Type B pancreatic cell (in vitro differentiated cells): ENCODE results near the gene CDK17. TPM values are rescaled to one million over a fixed set of nuclear protein-coding genes. Genes with fewer than 3 reads are reported as not detected.

ENCODE experiments used
- DNase-seq: peaks from one replicate; pipeline ENCODE4 v3.0.0; 2021; ENCODE audit warnings: mixed read lengths; ENCODE audit not compliant: unreplicated experiment; ENCODE audit errors: extremely low spot score
- H3K27ac Mint-ChIP-seq: 2 replicates; pipeline ENCODE4 v1.8.0; 2021; ENCODE audit warnings: mild to moderate bottlenecking, mixed read lengths
- H3K27me3 Mint-ChIP-seq: 2 replicates; pipeline ENCODE4 v1.8.0; 2021; ENCODE audit warnings: mixed read lengths
- H3K36me3 Mint-ChIP-seq: 2 replicates; pipeline ENCODE4 v1.8.0; 2021; ENCODE audit warnings: mixed read lengths
- H3K4me1 Mint-ChIP-seq: one replicate; pipeline ENCODE4 v1.8.0; 2021; ENCODE audit warnings: mixed read lengths; ENCODE audit not compliant: unreplicated experiment
- H3K4me3 Mint-ChIP-seq: 2 replicates; pipeline ENCODE4 v1.8.0; 2021; ENCODE audit warnings: mild to moderate bottlenecking, mixed read lengths
- H3K9me3 Mint-ChIP-seq: 2 replicates; pipeline ENCODE4 v1.8.0; 2021; ENCODE audit warnings: mixed read lengths
- CTCF ChIP-seq: fragments of 200-600 bp; sonication (generic); conservative IDR thresholded peaks from 2 replicates; pipeline ENCODE4 v1.5.0; 2021; ENCODE audit warnings: antibody characterized with exemption, mild to moderate bottlenecking
- total RNA-seq: library from RNA; stranded (reverse); gene quantifications from 2 replicates; pipeline ENCODE4 v1.2.1, GENCODE V29; 2021; ENCODE audit warnings: low replicate concordance

The CDK17 gene
- total RNA-seq, 1 donor from 2014 or later, result 25.2 TPM

- no peak overlapping the region for H3K27ac Mint-ChIP-seq
- no peak for DNase-seq
- no peak for TF ChIP-seq CTCF
- no peaks in the 10 kb centered on the region for H3K27me3 Mint-ChIP-seq
- H3K4me1 Mint-ChIP-seq, result peaks cover 33% of the 10 kb centered on the region
- peaks cover 17% of the 10 kb centered on the region for H3K36me3 Mint-ChIP-seq
- H3K4me3 Mint-ChIP-seq, result no peak overlapping the region
- H3K9me3 Mint-ChIP-seq, result no peaks in the 10 kb centered on the region
These were observed 157.6 kb downstream of the CDK17 start for GRCh38 chr12:96242597-96242996.

- Mint-ChIP-seq H3K27me3 (no peaks in the 10 kb centered on the region), H3K36me3 (peaks cover 13% of the 10 kb centered on the region), H3K27ac (no peak overlapping the region), H3K4me1 (peaks cover 35% of the 10 kb centered on the region), H3K4me3 (no peak overlapping the region), H3K9me3 (no peaks in the 10 kb centered on the region)
- no peak for TF ChIP-seq CTCF
- no peak for DNase-seq
These were observed 158.4 kb downstream of the CDK17 start for GRCh38 chr12:96241846-96242256.

GRCh38 chr12:96241431-96241830, 158.8 kb downstream of the CDK17 start:
- H3K9me3 Mint-ChIP-seq, result no peaks in the 10 kb centered on the region
- H3K4me1 Mint-ChIP-seq, result peaks cover 37% of the 10 kb centered on the region
- H3K36me3 Mint-ChIP-seq, result peaks cover 10% of the 10 kb centered on the region
- no peak overlapping the region for H3K27ac Mint-ChIP-seq
- no peak for DNase-seq
- no peak for TF ChIP-seq CTCF
- no peak overlapping the region for H3K4me3 Mint-ChIP-seq
- H3K27me3 Mint-ChIP-seq, result no peaks in the 10 kb centered on the region

- Mint-ChIP-seq H3K36me3 (peaks cover 10% of the 10 kb centered on the region), H3K4me1 (peaks cover 37% of the 10 kb centered on the region), H3K27ac (no peak overlapping the region), H3K4me3 (peak overlapping the region; percentile 15), H3K27me3 (no peaks in the 10 kb centered on the region), H3K9me3 (no peaks in the 10 kb centered on the region)
- DNase-seq, result no peak
- TF ChIP-seq CTCF, result no peak
These were observed 159.6 kb downstream of the CDK17 start for GRCh38 chr12:96240656-96241055.

GRCh38 chr12:96239711-96240635, 160.3 kb downstream of the CDK17 start:
- Mint-ChIP-seq H3K27me3 (no peaks in the 10 kb centered on the region), H3K36me3 (peaks cover 10% of the 10 kb centered on the region), H3K9me3 (no peaks in the 10 kb centered on the region), H3K4me1 (peaks cover 32% of the 10 kb centered on the region), H3K27ac (no peak overlapping the region), H3K4me3 (peak overlapping the region; percentile 72)
- no peak for TF ChIP-seq CTCF
- DNase-seq, result peak; percentile 77
